ENCODE results near the gene SMIM17.

- TF ChIP-seq CTCF (IDR thresholded peaks at IDR 0.05) (no peak), EZH2 (IDR thresholded peaks at IDR 0.05) (no peak), EZH2phosphoT487 (IDR thresholded peaks at IDR 0.05) (no peak)
Measured at GRCh38 chr19:56671613-56671994, 28.6 kb downstream of the SMIM17 start, which contains the start of gene ZNF835.

All from neural progenitor cell (in vitro differentiated cells).